ENCODE results near the gene C13orf46. TPM values are rescaled to one million over a fixed set of nuclear protein-coding genes. Genes with fewer than 3 reads are reported as not detected.

The C13orf46 gene
- total and polyA plus RNA-seq, 2 experiments from 2014 or later: 0.20 to 0.23 TPM

- no peaks in the 10 kb centered on the region for H3K9me3 ChIP-seq (ENCODE audit: low read depth)
- no peaks in the 10 kb centered on the region for H3K4me1 ChIP-seq (ENCODE audit: insufficient read depth)
- TF ChIP-seq EZH2phosphoT487 (IDR thresholded peaks at IDR 0.05; ENCODE audit: low read depth, severe bottlenecking, unreplicated experiment) (no peak), EZH2 (IDR thresholded peaks at IDR 0.05; ENCODE audit: borderline replicate concordance) (no peak), CTCF (IDR thresholded peaks at IDR 0.05; ENCODE audit: poor library complexity) (no peak)
- no peaks in the 10 kb centered on the region for H3K9me2 ChIP-seq (replicated peaks; ENCODE audit: insufficient read depth)
- no peak overlapping the region for H3K27ac ChIP-seq
- no peak overlapping the region for H3K4me3 ChIP-seq
- H4K20me1 ChIP-seq (ENCODE audit: insufficient read depth, poor library complexity, severe bottlenecking): no peaks in the 10 kb centered on the region
- no peak overlapping the region for H3K4me2 ChIP-seq
- no peaks in the 10 kb centered on the region for H3K36me3 ChIP-seq (replicated peaks; ENCODE audit: insufficient read depth, low read depth)
- WGBS (ENCODE audit: low lambda C conversion rate, missing lambda C conversion rate): 92% methylated on average over 28 of the region's 36 CpGs
- H2AFZ ChIP-seq: no peak overlapping the region
- no peak for DNase-seq (ENCODE audit: low spot score)
- no peaks in the 10 kb centered on the region for H3K27me3 ChIP-seq
- H3K79me2 ChIP-seq: no peaks in the 10 kb centered on the region
These were observed 1.2 kb downstream of the C13orf46 start for GRCh38 chr13:113972451-113973217.

GRCh38 chr13:113971471-113972231 lies 2.2 kb downstream of the C13orf46 start:
- 92% methylated on average over 36 of the region's 36 CpGs for WGBS (ENCODE audit: low lambda C conversion rate, missing lambda C conversion rate)
- Histone ChIP-seq H4K20me1 (ENCODE audit: insufficient read depth, poor library complexity, severe bottlenecking) (no peaks in the 10 kb centered on the region), H3K4me3 (no peak overlapping the region), H3K27me3 (no peaks in the 10 kb centered on the region), H3K9me2 (replicated peaks; ENCODE audit: insufficient read depth) (no peaks in the 10 kb centered on the region), H3K4me1 (ENCODE audit: insufficient read depth) (no peaks in the 10 kb centered on the region), H3K9me3 (ENCODE audit: low read depth) (no peaks in the 10 kb centered on the region), H3K4me2 (no peak overlapping the region), H3K27ac (no peak overlapping the region), H3K36me3 (replicated peaks; ENCODE audit: insufficient read depth, low read depth) (no peaks in the 10 kb centered on the region), H3K79me2 (no peaks in the 10 kb centered on the region), H2AFZ (no peak overlapping the region)
- TF ChIP-seq CTCF (IDR thresholded peaks at IDR 0.05; ENCODE audit: poor library complexity) (no peak), EZH2 (IDR thresholded peaks at IDR 0.05; ENCODE audit: borderline replicate concordance) (no peak), EZH2phosphoT487 (IDR thresholded peaks at IDR 0.05; ENCODE audit: low read depth, severe bottlenecking, unreplicated experiment) (no peak)
- DNase-seq (ENCODE audit: low spot score): no peak

- Histone ChIP-seq H2AFZ (no peak overlapping the region), H3K4me1 (ENCODE audit: insufficient read depth) (no peaks in the 10 kb centered on the region), H3K79me2 (no peaks in the 10 kb centered on the region), H3K9me3 (ENCODE audit: low read depth) (no peaks in the 10 kb centered on the region), H3K4me2 (no peak overlapping the region), H3K27me3 (no peaks in the 10 kb centered on the region), H3K4me3 (no peak overlapping the region), H3K27ac (no peak overlapping the region), H3K9me2 (replicated peaks; ENCODE audit: insufficient read depth) (no peaks in the 10 kb centered on the region), H3K36me3 (replicated peaks; ENCODE audit: insufficient read depth, low read depth) (no peaks in the 10 kb centered on the region), H4K20me1 (ENCODE audit: insufficient read depth, poor library complexity, severe bottlenecking) (no peaks in the 10 kb centered on the region)
- no peak for DNase-seq (ENCODE audit: low spot score)
- WGBS (ENCODE audit: low lambda C conversion rate, missing lambda C conversion rate): 76% methylated on average over 19 of the region's 19 CpGs
- no peak for TF ChIP-seq EZH2 (IDR thresholded peaks at IDR 0.05; ENCODE audit: borderline replicate concordance)
- no peak for TF ChIP-seq CTCF (IDR thresholded peaks at IDR 0.05; ENCODE audit: poor library complexity)
- TF ChIP-seq EZH2phosphoT487 (IDR thresholded peaks at IDR 0.05; ENCODE audit: low read depth, severe bottlenecking, unreplicated experiment): no peak
These were observed 2.9 kb downstream of the C13orf46 start for GRCh38 chr13:113970810-113971470.
